Gastrocnemius medialis (tissue), 4 donors: ENCODE measurements around the gene GANC.

Experiments used
- CTCF ChIP-seq, 5 experiments: fragments of 450-650 bp in 3 of 5; fragments of 200-600 bp in 2 of 5; sonication (generic) in 2 of 5; IDR thresholded peaks in 4 of 5; conservative IDR thresholded peaks in 1 of 5; 1 replicate in 4 of 5; 2 replicates in 1 of 5; pipeline ENCODE4 v1.5.1; 2016 to 2019; ENCODE audit warnings: antibody characterized with exemption in 5 of 5, mild to moderate bottlenecking in 3 of 5, moderate library complexity in 3 of 5
- POLR2A ChIP-seq, 2 donors: fragments of 450-650 bp; IDR thresholded peaks; one replicate each; pipeline ENCODE4 v1.6.1; 2017; ENCODE audit warnings: antibody characterized with exemption in 2 of 2, mild to moderate bottlenecking in 2 of 2, moderate library complexity in 2 of 2

GRCh38 chr15:42374810-42375209, 101.8 kb downstream of the GANC start:
- TF ChIP-seq CTCF (IDR thresholded peaks at IDR 0.05 in 4 of 5, conservative IDR thresholded peaks at IDR 0.05 in 1 of 5) (no peak), POLR2A (IDR thresholded peaks at IDR 0.05) (no peak)
